SK-N-SH (cell line): ENCODE results near the gene DYNLT2B. TPM values are rescaled to one million over a fixed set of nuclear protein-coding genes. Genes with fewer than 3 reads are reported as not detected.

ENCODE experiments used
- CTCF ChIA-PET: fragments of 300-600, 350-600 bp; formaldehyde crosslinking; extraction: SDS; loops from one replicate; lab custom pipeline; 2021; lab: Yijun Ruan, JAX
- POLR2A ChIA-PET: fragments of 350-600 bp; sonication (Branson Sonifier 250); formaldehyde crosslinking; extraction: SDS; loops from one replicate; lab custom pipeline; 2020; ENCODE audit warnings: antibody characterized with exemption, inconsistent platforms; lab: Yijun Ruan, JAX
- DNase-seq: peaks from one replicate; pipeline ENCODE4 v3.0.0; 2012
- H2AFZ ChIP-seq: fragments of 200-600 bp; sonication (generic); 2 replicates; pipeline ENCODE4 v1.8.1; 2016; ENCODE audit warnings: antibody characterized with exemption, mild to moderate bottlenecking, low read depth
- H3F3A ChIP-seq: fragments of 200-600 bp; sonication (generic); replicated peaks from 2 replicates; pipeline ENCODE3; 2016; ENCODE audit warnings: antibody characterized with exemption, mild to moderate bottlenecking; ENCODE audit not compliant: insufficient read depth
- H3K27ac ChIP-seq, 2 experiments: fragments of 200-500 bp in 1 of 2; fragments of 200-600 bp in 1 of 2; sonication (Bioruptor generic) in 1 of 2; sonication (generic), shearing (Covaris generic) in 1 of 2; 2 replicates each; pipeline versions ENCODE4 v1.5.1 to v1.6.1; 2014 to 2016; ENCODE audit warnings: low read depth in 2 of 2, inconsistent platforms in 1 of 2, low read length in 1 of 2, mild to moderate bottlenecking in 1 of 2, mixed read lengths in 1 of 2
- H3K27me3 ChIP-seq: fragments of 200-600 bp; sonication (generic), shearing (Covaris generic); 2 replicates; pipeline ENCODE4 v1.6.1; 2016; ENCODE audit warnings: mixed run types; ENCODE audit not compliant: insufficient read depth
- H3K36me3 ChIP-seq, 2 experiments: fragments of 200-500 bp in 1 of 2; fragments of 200-600 bp in 1 of 2; sonication (Bioruptor generic) in 1 of 2; sonication (generic) in 1 of 2; replicated peaks in 1 of 2; 2 replicates each; pipeline versions ENCODE3 to v1.5.1; 2014 to 2016; ENCODE audit warnings: low read length in 1 of 2, mild to moderate bottlenecking in 1 of 2; ENCODE audit not compliant: insufficient read depth in 2 of 2, control insufficient read depth in 1 of 2
- H3K4me1 ChIP-seq, 2 experiments: fragments of 200-500 bp in 1 of 2; fragments of 200-600 bp in 1 of 2; sonication (Bioruptor generic) in 1 of 2; sonication (generic), shearing (Covaris generic) in 1 of 2; 2 replicates each; pipeline versions ENCODE4 v1.5.1 to v1.6.1; 2014 to 2016; ENCODE audit warnings: low read depth in 1 of 2, low read length in 1 of 2, mixed run types in 1 of 2; ENCODE audit not compliant: insufficient read depth in 2 of 2, control insufficient read depth in 1 of 2
- H3K4me2 ChIP-seq: fragments of 200-600 bp; sonication (generic), shearing (Covaris generic); 2 replicates; pipeline ENCODE4 v1.6.1; 2017; ENCODE audit warnings: mixed run types
- H3K4me3 ChIP-seq, 2 experiments: fragments of 200-500 bp in 1 of 2; fragments of 200-600 bp in 1 of 2; sonication (Bioruptor generic) in 1 of 2; sonication (generic), shearing (Covaris generic) in 1 of 2; 2 replicates each; pipeline versions ENCODE4 v1.5.1 to v1.8.1; 2014 to 2016; ENCODE audit warnings: low read depth in 2 of 2, inconsistent platforms in 1 of 2, low read length in 1 of 2, mild to moderate bottlenecking in 1 of 2, mixed read lengths in 1 of 2, moderate library complexity in 1 of 2
- H3K79me2 ChIP-seq: fragments of 200-600 bp; sonication (generic); 2 replicates; pipeline ENCODE4 v1.8.1; 2017; ENCODE audit warnings: mild to moderate bottlenecking; ENCODE audit not compliant: insufficient read depth
- H3K9ac ChIP-seq: fragments of 200-600 bp; sonication (generic); 2 replicates; pipeline ENCODE4 v1.6.1; 2017; ENCODE audit warnings: mixed run types
- H3K9me2 ChIP-seq: fragments of 200-600 bp; sonication (generic); 2 replicates; pipeline ENCODE4 v1.6.1; 2017; ENCODE audit warnings: mixed run types
- H3K9me3 ChIP-seq: fragments of 200-600 bp; sonication (generic); 2 replicates; pipeline ENCODE4 v1.6.1; 2017; ENCODE audit warnings: mixed run types, mild to moderate bottlenecking, moderate library complexity
- H4K20me1 ChIP-seq: fragments of 200-600 bp; sonication (generic); 2 replicates; pipeline ENCODE4 v1.6.1; 2017; ENCODE audit warnings: mild to moderate bottlenecking, mixed run types; ENCODE audit not compliant: insufficient read depth
- ELF1 ChIP-seq: IDR thresholded peaks from 2 replicates; pipeline ENCODE4 v1.4.0; 2012
- FOSL2 ChIP-seq: IDR thresholded peaks from 2 replicates; pipeline ENCODE4 v1.4.0; 2012; ENCODE audit warnings: low read depth, mild to moderate bottlenecking, moderate library complexity, borderline replicate concordance
- FOXM1 ChIP-seq: IDR thresholded peaks from 2 replicates; pipeline ENCODE4 v1.4.0; 2012; ENCODE audit warnings: low read depth, mild to moderate bottlenecking
- GABPA ChIP-seq: IDR thresholded peaks from 2 replicates; pipeline ENCODE4 v1.4.0; 2012; ENCODE audit warnings: low read depth, mild to moderate bottlenecking
- JUND ChIP-seq: IDR thresholded peaks from 2 replicates; pipeline ENCODE4 v1.4.0; 2012
- MEF2A ChIP-seq: IDR thresholded peaks from 2 replicates; pipeline ENCODE4 v1.4.0; 2012; ENCODE audit warnings: low read depth, borderline replicate concordance
- NFIC ChIP-seq: IDR thresholded peaks from 2 replicates; pipeline ENCODE4 v1.4.0; 2012; ENCODE audit warnings: borderline replicate concordance
- NRF1 ChIP-seq: IDR thresholded peaks from 2 replicates; pipeline ENCODE4 v1.6.1; 2012; ENCODE audit warnings: low read depth, mild to moderate bottlenecking, low read length
- RXRA ChIP-seq: IDR thresholded peaks from 2 replicates; pipeline ENCODE4 v1.4.0; 2012; ENCODE audit warnings: low read depth, mild to moderate bottlenecking, borderline replicate concordance
- SIN3A ChIP-seq: IDR thresholded peaks from 2 replicates; pipeline ENCODE4 v1.6.1; 2012; ENCODE audit warnings: low read depth, mild to moderate bottlenecking, low read length, moderate library complexity, borderline replicate concordance
- SMC3 ChIP-seq: IDR thresholded peaks from 2 replicates; pipeline ENCODE4 v1.6.1; 2012; ENCODE audit warnings: low read depth, low read length, improper control_type of control experiment
- TAF1 ChIP-seq: IDR thresholded peaks from 2 replicates; pipeline ENCODE4 v1.6.1; 2012; ENCODE audit warnings: low read depth, mild to moderate bottlenecking, low read length, moderate library complexity, borderline replicate concordance
- TCF12 ChIP-seq: IDR thresholded peaks from 2 replicates; pipeline ENCODE4 v1.4.0; 2012
- WGBS: methylation state at CpG from one replicate; pipeline ENCODE4 v1.1.6; 2017; ENCODE audit warnings: low lambda C conversion rate; 5-methylcytosine and 5-hydroxymethylcytosine counted together
- polyA plus RNA-seq, 3 experiments: library from polyadenylated mRNA; depleted of rRNA; stranded (reverse); fragments of >200 nt; gene quantifications; 2 replicates each; pipeline ENCODE4 v1.2.3, GENCODE V29; 2012
- TF ChIP-seq, protein P1 (sequence below): fragments of 150-350 bp; IDR thresholded peaks from 2 replicates; pipeline ENCODE4 v1.6.1; 2017; ENCODE audit warnings: antibody characterized with exemption, low read length, low read depth, borderline replicate concordance
- TF ChIP-seq, protein P2 (sequence below): IDR thresholded peaks from 2 replicates; pipeline ENCODE4 v1.4.0; 2012; ENCODE audit warnings: low read depth, borderline replicate concordance
- TF ChIP-seq, protein P3 (sequence below): IDR thresholded peaks from 2 replicates; pipeline ENCODE4 v1.6.1; 2012; ENCODE audit warnings: mild to moderate bottlenecking, low read depth, low read length, moderate library complexity
- TF ChIP-seq, protein P4 (sequence below): IDR thresholded peaks from 2 replicates; pipeline ENCODE4; 2012
- TF ChIP-seq, protein P5 (sequence below): fragments of 200-600 bp; sonication (generic); IDR thresholded peaks from 2 replicates; pipeline ENCODE4 v1.6.1; 2017; ENCODE audit warnings: antibody characterized with exemption, mild to moderate bottlenecking, moderate library complexity

Gene DYNLT2B
- polyA plus RNA-seq, 1 of the 3 experiments (the other 2 are of a cell fraction), result 31.7 TPM

DNA sequence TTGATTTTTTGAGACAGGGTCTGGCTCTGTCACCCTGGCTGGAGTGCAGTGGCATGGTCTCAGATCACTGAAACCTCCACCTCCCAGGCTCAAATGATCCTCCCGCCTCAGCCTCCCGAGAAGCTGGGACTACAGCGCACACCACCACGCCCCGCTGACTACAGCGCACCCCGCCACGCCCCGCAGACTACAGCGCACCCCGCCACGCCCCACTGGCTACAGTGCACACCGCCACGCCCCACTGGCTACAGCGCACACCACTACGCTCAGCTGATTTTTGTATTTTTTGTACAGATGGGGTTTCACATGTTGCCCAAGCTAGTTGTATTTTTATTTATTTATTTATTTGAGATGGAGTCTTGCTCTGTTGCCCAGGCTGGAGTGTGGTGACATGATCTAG, 66.1 kb downstream of the DYNLT2B start:
- TF ChIP-seq TCF12 (no peak), SIN3A (no peak), TAF1 (no peak), SMC3 (no peak), RXRA (no peak), FOSL2 (no peak), NRF1 (no peak), GABPA (no peak), NFIC (no peak), MEF2A (no peak), JUND (no peak), ELF1 (no peak), FOXM1 (no peak)
- TF ChIP-seq, protein P1, sequence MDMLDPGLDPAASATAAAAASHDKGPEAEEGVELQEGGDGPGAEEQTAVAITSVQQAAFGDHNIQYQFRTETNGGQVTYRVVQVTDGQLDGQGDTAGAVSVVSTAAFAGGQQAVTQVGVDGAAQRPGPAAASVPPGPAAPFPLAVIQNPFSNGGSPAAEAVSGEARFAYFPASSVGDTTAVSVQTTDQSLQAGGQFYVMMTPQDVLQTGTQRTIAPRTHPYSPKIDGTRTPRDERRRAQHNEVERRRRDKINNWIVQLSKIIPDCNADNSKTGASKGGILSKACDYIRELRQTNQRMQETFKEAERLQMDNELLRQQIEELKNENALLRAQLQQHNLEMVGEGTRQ, result no peak
- TF ChIP-seq, protein P2, sequence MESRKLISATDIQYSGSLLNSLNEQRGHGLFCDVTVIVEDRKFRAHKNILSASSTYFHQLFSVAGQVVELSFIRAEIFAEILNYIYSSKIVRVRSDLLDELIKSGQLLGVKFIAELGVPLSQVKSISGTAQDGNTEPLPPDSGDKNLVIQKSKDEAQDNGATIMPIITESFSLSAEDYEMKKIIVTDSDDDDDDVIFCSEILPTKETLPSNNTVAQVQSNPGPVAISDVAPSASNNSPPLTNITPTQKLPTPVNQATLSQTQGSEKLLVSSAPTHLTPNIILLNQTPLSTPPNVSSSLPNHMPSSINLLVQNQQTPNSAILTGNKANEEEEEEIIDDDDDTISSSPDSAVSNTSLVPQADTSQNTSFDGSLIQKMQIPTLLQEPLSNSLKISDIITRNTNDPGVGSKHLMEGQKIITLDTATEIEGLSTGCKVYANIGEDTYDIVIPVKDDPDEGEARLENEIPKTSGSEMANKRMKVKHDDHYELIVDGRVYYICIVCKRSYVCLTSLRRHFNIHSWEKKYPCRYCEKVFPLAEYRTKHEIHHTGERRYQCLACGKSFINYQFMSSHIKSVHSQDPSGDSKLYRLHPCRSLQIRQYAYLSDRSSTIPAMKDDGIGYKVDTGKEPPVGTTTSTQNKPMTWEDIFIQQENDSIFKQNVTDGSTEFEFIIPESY, result no peak
- TF ChIP-seq, protein P3, sequence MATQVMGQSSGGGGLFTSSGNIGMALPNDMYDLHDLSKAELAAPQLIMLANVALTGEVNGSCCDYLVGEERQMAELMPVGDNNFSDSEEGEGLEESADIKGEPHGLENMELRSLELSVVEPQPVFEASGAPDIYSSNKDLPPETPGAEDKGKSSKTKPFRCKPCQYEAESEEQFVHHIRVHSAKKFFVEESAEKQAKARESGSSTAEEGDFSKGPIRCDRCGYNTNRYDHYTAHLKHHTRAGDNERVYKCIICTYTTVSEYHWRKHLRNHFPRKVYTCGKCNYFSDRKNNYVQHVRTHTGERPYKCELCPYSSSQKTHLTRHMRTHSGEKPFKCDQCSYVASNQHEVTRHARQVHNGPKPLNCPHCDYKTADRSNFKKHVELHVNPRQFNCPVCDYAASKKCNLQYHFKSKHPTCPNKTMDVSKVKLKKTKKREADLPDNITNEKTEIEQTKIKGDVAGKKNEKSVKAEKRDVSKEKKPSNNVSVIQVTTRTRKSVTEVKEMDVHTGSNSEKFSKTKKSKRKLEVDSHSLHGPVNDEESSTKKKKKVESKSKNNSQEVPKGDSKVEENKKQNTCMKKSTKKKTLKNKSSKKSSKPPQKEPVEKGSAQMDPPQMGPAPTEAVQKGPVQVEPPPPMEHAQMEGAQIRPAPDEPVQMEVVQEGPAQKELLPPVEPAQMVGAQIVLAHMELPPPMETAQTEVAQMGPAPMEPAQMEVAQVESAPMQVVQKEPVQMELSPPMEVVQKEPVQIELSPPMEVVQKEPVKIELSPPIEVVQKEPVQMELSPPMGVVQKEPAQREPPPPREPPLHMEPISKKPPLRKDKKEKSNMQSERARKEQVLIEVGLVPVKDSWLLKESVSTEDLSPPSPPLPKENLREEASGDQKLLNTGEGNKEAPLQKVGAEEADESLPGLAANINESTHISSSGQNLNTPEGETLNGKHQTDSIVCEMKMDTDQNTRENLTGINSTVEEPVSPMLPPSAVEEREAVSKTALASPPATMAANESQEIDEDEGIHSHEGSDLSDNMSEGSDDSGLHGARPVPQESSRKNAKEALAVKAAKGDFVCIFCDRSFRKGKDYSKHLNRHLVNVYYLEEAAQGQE, result no peak
- TF ChIP-seq, protein P4, sequence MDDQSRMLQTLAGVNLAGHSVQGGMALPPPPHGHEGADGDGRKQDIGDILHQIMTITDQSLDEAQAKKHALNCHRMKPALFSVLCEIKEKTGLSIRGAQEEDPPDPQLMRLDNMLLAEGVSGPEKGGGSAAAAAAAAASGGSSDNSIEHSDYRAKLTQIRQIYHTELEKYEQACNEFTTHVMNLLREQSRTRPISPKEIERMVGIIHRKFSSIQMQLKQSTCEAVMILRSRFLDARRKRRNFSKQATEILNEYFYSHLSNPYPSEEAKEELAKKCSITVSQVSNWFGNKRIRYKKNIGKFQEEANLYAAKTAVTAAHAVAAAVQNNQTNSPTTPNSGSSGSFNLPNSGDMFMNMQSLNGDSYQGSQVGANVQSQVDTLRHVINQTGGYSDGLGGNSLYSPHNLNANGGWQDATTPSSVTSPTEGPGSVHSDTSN, result no peak
- TF ChIP-seq, protein P5, sequence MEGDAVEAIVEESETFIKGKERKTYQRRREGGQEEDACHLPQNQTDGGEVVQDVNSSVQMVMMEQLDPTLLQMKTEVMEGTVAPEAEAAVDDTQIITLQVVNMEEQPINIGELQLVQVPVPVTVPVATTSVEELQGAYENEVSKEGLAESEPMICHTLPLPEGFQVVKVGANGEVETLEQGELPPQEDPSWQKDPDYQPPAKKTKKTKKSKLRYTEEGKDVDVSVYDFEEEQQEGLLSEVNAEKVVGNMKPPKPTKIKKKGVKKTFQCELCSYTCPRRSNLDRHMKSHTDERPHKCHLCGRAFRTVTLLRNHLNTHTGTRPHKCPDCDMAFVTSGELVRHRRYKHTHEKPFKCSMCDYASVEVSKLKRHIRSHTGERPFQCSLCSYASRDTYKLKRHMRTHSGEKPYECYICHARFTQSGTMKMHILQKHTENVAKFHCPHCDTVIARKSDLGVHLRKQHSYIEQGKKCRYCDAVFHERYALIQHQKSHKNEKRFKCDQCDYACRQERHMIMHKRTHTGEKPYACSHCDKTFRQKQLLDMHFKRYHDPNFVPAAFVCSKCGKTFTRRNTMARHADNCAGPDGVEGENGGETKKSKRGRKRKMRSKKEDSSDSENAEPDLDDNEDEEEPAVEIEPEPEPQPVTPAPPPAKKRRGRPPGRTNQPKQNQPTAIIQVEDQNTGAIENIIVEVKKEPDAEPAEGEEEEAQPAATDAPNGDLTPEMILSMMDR, result no peak
- peaks cover 12% of the 10 kb centered on the region for H3F3A ChIP-seq
- no peak overlapping the region for H3K4me2 ChIP-seq
- H4K20me1 ChIP-seq, result no peaks in the 10 kb centered on the region
- no peaks in the 10 kb centered on the region for H3K27me3 ChIP-seq
- H3K4me3 ChIP-seq, result no peak overlapping the region
- H3K36me3 ChIP-seq, result peaks cover 20 to 23% of the 10 kb centered on the region in 2 experiments
- WGBS, result 98% methylated on average over 16 of the region's 16 CpGs
- H3K27ac ChIP-seq, result no peak overlapping the region
- H3K9me2 ChIP-seq, result no peaks in the 10 kb centered on the region
- no peak for DNase-seq
- H2AFZ ChIP-seq, result no peak overlapping the region
- CTCF ChIA-PET, result interaction anchor here (1.0 kb wide), 1 partner anchor 277 kb away, joined by 3 read pairs; no protein-coding TSS in a partner anchor
- H3K9me3 ChIP-seq, result no peaks in the 10 kb centered on the region
- peaks cover 7% of the 10 kb centered on the region; the same call in 1 of the 2 replicates for H3K79me2 ChIP-seq
- no peaks in the 10 kb centered on the region for H3K4me1 ChIP-seq
- POLR2A ChIA-PET, result no interaction called here
- no peak overlapping the region for H3K9ac ChIP-seq
